Colonic mucosa (tissue), 4 donors: ENCODE results near the gene GPC5. TPM values are rescaled to one million over a fixed set of nuclear protein-coding genes. Genes with fewer than 3 reads are reported as not detected.

Experiments used
- DNase-seq: peaks from one replicate; pipeline ENCODE4 v3.0.0-alpha.2; 2020
- H3K27ac ChIP-seq: fragments of 200-600 bp; one replicate; pipeline ENCODE4 v1.8.0; 2021
- H3K27me3 ChIP-seq: fragments of 200-600 bp; one replicate; pipeline ENCODE4 v1.8.0; 2021
- H3K36me3 ChIP-seq: fragments of 200-600 bp; one replicate; pipeline ENCODE4 v1.8.0; 2021
- H3K4me1 ChIP-seq: fragments of 200-600 bp; one replicate; pipeline ENCODE4 v1.8.0; 2021; ENCODE audit warnings: mild to moderate bottlenecking
- H3K4me3 ChIP-seq: fragments of 200-600 bp; one replicate; pipeline ENCODE4 v1.8.0; 2021
- H3K9ac ChIP-seq, 2 donors: one replicate each; pipeline ENCODE4 v1.7.0; 2013; ENCODE audit warnings: control low read depth in 2 of 2, low read depth in 2 of 2, low read length in 2 of 2
- H3K9me3 ChIP-seq: fragments of 200-600 bp; one replicate; pipeline ENCODE4 v1.8.0; 2021
- intact Hi-C: fragments of 100-400 bp; cut with DNase I; formaldehyde crosslinking; loops from one replicate; pipeline ENCODE4 v1.14.1; 2022
- total RNA-seq, 2 donors: library from RNA; stranded (reverse); fragmentation: NEBNext Ultra II Directional in 1 of 2; extraction: Animal tissue kit (Norgen Biotek cat#: 25700) in 1 of 2; gene quantifications; one replicate each; pipeline ENCODE4 v1.2.1, GENCODE V29; 2021
- TF ChIP-seq, protein P1 (sequence below): fragments of 200-600 bp; IDR thresholded peaks from one replicate; pipeline ENCODE4 v1.8.0; 2022; ENCODE audit warnings: antibody characterized with exemption, mild to moderate bottlenecking
- donor health status: healthy.
- donor health status: DM: no; HTN: no; CAD: no.
- donor health status: DM: no; HTN: no; CAD: no.

Gene GPC5
- total RNA-seq, 2 donors from 2014 or later = 0.42 TPM; not detected in 1

- Histone ChIP-seq H3K4me3 (no peak overlapping the region), H3K4me1 (no peaks in the 10 kb centered on the region), H3K27me3 (no peaks in the 10 kb centered on the region), H3K27ac (no peak overlapping the region), H3K9me3 (no peaks in the 10 kb centered on the region), H3K9ac (no peak overlapping the region), H3K36me3 (no peaks in the 10 kb centered on the region)
- intact Hi-C loops = no loop called here
- no peak for DNase-seq
- TF ChIP-seq, protein P1, sequence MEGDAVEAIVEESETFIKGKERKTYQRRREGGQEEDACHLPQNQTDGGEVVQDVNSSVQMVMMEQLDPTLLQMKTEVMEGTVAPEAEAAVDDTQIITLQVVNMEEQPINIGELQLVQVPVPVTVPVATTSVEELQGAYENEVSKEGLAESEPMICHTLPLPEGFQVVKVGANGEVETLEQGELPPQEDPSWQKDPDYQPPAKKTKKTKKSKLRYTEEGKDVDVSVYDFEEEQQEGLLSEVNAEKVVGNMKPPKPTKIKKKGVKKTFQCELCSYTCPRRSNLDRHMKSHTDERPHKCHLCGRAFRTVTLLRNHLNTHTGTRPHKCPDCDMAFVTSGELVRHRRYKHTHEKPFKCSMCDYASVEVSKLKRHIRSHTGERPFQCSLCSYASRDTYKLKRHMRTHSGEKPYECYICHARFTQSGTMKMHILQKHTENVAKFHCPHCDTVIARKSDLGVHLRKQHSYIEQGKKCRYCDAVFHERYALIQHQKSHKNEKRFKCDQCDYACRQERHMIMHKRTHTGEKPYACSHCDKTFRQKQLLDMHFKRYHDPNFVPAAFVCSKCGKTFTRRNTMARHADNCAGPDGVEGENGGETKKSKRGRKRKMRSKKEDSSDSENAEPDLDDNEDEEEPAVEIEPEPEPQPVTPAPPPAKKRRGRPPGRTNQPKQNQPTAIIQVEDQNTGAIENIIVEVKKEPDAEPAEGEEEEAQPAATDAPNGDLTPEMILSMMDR = no peak
These were observed 222.7 kb downstream of the GPC5 start for GRCh38 chr13:91621161-91621560.

DNA sequence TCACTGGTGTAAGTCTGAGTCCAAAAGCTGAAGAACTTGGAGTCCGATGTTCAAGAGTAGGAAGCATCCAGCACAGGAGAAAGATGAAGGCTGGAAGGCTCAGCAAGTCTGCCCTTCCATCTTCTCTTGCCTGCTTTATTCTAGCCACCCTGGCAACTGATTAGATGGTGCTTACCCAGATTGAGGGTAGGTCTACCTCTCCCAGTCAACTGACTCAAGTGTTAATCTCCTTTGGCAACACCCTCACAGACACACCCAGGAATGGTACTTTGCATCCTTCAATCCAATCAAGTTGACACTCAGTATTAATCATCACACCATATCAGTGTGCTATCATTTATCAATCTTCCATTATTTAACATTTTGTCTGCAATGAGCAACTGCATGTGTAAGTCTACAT lies 223.5 kb downstream of the GPC5 start:
- TF ChIP-seq, protein P1 = no peak
- H3K4me3 ChIP-seq = no peak overlapping the region
- no peak overlapping the region for H3K9ac ChIP-seq
- no peak for DNase-seq
- no peaks in the 10 kb centered on the region for H3K4me1 ChIP-seq
- H3K27ac ChIP-seq = no peak overlapping the region
- no peaks in the 10 kb centered on the region for H3K9me3 ChIP-seq
- intact Hi-C loops = no loop called here
- H3K27me3 ChIP-seq = no peaks in the 10 kb centered on the region
- H3K36me3 ChIP-seq = no peaks in the 10 kb centered on the region

GRCh38 chr13:91622778-91623550 lies 224.5 kb downstream of the GPC5 start:
- Histone ChIP-seq H3K9me3 (no peaks in the 10 kb centered on the region), H3K36me3 (no peaks in the 10 kb centered on the region), H3K27me3 (no peaks in the 10 kb centered on the region), H3K9ac (no peak overlapping the region), H3K27ac (no peak overlapping the region), H3K4me3 (no peak overlapping the region), H3K4me1 (no peaks in the 10 kb centered on the region)
- intact Hi-C loops = no loop called here
- no peak for DNase-seq
- TF ChIP-seq, protein P1 = no peak

DNA sequence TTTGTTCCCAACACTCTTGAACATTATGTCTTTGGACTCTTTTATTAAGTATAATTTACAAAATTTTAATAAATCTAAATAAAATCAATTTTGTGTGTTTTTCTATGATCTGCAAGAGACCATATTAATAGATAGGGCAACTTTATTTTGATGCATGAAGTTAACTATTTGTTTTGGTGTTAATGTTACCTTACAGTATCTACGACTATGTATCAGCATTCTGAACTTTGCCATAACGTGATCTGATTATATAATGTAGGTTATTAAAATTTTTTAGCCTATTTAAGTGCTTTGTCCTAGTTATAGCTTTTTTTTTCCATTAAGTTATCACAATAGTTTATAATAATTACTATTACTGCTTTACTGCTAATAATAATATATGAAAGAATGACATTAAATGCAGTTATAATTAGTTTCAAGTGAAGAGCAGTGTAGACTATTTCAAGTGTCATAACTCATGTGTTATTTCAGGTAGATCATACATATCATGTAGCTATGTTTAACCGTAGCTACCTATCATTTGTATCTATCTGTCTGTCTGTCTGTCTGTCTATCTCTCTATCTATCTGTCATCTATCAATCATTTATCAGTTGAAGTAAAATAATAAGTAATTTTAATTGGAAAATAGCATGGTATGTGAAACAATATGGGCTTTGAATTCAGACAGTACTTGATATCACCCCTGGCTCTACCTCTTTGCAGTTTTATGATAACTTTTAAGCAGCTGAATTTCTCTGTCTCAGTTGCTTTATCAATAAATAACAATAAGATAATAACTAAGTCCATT lies 229.7 kb downstream of the GPC5 start:
- H3K9ac ChIP-seq = no peak overlapping the region
- intact Hi-C loops = no loop called here
- DNase-seq = no peak
- no peaks in the 10 kb centered on the region for H3K36me3 ChIP-seq
- H3K4me1 ChIP-seq = no peaks in the 10 kb centered on the region
- H3K4me3 ChIP-seq = no peak overlapping the region
- H3K9me3 ChIP-seq = no peaks in the 10 kb centered on the region
- TF ChIP-seq, protein P1 = no peak
- no peak overlapping the region for H3K27ac ChIP-seq
- H3K27me3 ChIP-seq = no peaks in the 10 kb centered on the region

DNA sequence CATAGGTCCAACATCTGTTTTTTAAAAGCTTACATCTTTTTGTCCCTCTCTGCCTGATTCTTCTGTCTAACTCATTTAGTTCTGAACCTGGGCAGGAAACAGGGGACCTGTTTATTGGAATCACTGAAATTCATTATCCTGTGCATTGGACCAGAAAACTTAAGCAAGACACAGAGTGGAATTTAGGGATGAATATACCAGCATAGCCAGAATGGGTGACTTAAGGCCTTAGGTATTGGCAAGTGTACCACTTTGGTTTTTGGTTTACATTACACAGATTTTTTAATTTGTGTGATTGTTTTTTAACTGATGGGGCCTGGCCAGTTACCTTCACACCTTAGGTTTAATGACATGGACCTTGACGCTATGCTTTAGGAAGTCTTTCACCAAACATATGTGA lies 232.5 kb downstream of the GPC5 start:
- DNase-seq = no peak
- Histone ChIP-seq H3K4me3 (no peak overlapping the region), H3K27ac (no peak overlapping the region), H3K9ac (no peak overlapping the region), H3K9me3 (no peaks in the 10 kb centered on the region), H3K4me1 (no peaks in the 10 kb centered on the region), H3K36me3 (no peaks in the 10 kb centered on the region), H3K27me3 (no peaks in the 10 kb centered on the region)
- intact Hi-C loops = no loop called here
- TF ChIP-seq, protein P1 = no peak
